LoVo (cell line): ENCODE data around the gene GMNN.

Source experiments
- DNase-seq: peaks from one replicate; pipeline ENCODE4 v3.0.0-alpha.2; 2016; ENCODE audit warnings: low spot score

Gene GMNN

GRCh38 chr6:24807584-24807983, 32.8 kb downstream of the GMNN start:
- DNase-seq, result no peak

DNA sequence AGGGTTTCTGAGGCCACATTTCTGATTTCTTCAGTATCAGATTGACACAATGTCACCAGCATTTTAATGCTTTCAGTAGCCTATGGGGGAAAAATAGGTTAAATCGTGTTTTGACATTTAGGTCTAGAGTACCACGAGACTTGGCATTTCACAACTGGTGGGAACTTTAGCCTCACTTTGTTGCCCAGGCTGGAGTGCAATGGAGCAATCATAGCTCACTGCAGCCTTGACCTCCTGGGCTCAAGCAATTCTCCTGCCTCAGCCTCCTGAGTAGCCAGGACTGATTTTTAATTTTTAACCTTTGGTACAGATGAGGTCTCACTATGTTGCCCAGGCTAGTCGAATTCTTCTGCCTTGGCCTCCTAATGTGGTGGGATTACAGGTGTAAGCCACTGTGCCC, 35.0 kb downstream of the GMNN start:
- DNase-seq, result no peak

DNA sequence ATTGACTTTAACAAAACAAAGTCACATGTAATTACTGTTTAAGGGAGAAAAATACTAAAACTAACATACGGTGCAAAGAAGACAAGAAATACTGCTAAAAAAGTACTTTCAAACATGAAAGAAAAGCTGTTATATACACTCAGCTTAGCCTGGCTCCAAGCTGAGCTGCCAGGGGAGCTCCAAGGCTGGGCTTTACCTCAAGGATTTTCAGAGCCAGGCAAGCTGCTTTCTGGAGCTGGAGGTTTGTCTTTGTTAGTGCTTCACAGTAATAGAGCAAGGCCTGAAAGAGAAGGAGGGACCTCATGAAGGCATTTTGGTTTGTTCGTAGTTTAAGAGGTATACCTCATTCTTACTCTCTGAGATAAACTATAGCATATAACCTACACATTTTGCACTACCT, 43.6 kb downstream of the GMNN start:
- DNase-seq, result no peak

- DNase-seq, result no peak
These were observed 47.2 kb downstream of the GMNN start for GRCh38 chr6:24821860-24822444.

DNA sequence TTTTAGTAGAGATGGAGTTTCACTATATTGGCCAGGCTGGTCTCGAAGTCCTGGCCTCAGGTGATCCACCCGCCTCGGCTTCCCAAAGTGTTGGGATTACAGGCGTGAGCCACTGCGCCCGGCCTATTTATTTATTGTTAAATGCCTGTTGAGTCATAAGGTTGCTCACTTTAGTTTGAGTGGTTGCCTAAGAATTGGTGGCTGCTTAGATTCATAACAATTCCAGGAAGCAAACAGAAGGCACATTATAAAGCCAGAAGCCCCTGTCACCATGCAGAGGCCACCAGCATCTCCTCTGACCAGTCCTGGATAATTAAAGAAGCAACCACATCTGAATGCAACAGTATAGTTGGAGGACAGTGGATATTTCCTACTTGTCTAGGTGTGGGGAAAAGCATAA, 48.0 kb downstream of the GMNN start:
- no peak for DNase-seq

DNA sequence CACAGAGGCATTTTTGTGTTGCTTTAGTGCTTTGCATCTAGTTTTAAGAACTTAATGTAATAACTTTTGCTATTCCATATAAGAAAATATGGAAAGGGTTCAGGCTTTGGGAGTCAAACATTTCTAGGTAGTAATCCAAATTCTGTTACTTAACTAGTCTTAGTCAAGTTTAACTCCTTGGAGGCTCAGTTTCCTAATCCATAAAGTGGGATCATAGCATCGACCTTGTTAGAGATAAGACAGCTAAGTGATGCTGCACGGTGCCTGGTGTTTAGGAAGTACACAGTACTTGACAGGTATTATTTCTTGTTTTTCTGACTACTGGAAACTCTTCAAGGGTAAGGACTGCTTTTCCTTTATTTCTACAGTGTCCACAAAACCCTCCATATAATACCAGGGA, 48.4 kb downstream of the GMNN start:
- no peak for DNase-seq

- DNase-seq, result no peak
These were observed 49.6 kb downstream of the GMNN start for GRCh38 chr6:24824142-24824938.

DNA sequence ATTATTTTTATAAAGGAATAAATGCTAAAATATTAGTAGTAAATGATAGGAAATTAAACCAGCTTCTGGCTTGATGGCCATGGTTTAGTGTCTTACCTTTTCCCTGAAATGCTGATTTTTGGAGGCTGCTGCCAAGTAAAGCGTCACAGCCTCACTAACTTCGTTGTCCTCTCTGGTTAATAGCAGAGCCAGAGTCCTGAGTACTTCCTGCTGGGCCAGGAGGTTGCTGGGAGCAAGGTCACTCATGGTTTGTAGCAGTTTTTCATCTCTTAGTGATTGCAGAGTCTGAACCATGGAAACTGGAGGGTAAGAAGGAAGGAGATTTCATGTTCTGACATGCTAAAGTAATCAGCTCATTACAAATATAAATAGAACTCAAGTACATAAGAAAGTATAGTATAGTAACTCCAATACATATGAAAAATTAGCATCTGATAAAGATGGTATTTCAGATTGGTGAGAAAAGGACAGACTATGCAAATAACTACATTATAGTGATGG, 50.4 kb downstream of the GMNN start:
- DNase-seq, result no peak

- peak; percentile 66 for DNase-seq
These were observed 52.4 kb downstream of the GMNN start for GRCh38 chr6:24827162-24827561.

- DNase-seq, result no peak
These were observed 53.2 kb downstream of the GMNN start for GRCh38 chr6:24827970-24828369.

DNA sequence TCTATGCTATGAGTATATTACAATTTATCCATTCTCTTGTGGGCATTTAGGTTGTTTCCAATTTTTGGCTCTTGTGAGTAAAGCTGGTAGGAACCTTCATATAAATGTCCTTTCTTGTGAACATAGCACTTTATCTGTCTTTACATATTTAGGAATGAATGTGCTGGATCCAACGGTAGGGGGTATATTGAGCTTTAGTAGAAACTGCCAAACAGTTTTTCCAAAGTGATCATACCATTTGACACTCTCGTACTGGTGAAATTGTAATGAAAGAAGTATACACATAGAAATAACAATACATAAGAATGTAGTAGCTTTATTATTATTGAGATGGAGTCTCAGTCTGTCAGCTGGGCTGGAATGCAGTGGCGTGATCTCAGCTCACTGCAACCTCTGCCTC, 54.9 kb downstream of the GMNN start:
- no peak for DNase-seq

DNA sequence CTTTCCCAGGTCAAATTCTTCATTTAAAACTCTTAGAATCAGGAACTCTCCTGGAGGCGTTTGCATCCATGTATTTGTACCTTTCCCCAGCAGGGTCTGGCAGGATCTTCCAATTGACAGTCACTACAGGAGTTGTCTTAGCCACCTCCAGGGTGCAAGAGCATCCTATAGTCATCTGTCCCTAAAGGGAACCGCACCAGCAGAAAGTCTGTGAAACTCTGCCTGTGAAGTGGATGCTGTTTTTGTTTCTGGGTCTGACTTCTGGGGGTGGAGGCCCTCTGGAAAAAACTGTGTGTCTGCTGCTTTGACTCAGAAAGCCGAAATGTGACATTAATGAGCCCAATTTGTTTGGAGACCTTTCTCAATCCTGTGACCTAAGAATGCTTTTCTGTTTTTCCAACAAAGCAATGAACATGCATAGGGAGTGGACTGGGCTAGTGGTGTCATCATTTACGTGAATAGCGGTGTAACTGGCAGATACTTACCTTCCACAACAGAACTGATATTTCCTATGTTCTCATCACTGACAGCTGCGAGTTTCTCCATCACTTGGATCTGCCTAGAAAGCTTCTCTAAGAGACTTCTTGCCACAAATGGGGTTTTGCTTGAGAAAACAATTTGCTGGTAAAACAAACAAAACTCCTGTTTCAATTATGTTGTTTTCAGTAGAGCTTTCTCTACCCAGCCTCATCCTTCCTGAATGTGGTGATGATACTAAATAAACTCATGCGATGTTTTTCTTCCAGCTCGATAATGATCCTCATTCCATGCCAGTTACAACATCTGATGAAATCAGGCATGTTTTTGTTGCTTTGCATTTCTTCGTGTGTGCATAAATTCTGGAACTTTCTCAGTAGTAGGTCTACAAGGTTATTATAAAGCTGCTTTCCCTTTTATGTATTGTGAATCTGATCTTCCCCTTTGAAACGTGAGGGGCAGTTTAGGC, 57.3 kb downstream of the GMNN start:
- no peak for DNase-seq

- DNase-seq, result no peak
These were observed 58.1 kb downstream of the GMNN start for GRCh38 chr6:24832794-24833193.

DNA sequence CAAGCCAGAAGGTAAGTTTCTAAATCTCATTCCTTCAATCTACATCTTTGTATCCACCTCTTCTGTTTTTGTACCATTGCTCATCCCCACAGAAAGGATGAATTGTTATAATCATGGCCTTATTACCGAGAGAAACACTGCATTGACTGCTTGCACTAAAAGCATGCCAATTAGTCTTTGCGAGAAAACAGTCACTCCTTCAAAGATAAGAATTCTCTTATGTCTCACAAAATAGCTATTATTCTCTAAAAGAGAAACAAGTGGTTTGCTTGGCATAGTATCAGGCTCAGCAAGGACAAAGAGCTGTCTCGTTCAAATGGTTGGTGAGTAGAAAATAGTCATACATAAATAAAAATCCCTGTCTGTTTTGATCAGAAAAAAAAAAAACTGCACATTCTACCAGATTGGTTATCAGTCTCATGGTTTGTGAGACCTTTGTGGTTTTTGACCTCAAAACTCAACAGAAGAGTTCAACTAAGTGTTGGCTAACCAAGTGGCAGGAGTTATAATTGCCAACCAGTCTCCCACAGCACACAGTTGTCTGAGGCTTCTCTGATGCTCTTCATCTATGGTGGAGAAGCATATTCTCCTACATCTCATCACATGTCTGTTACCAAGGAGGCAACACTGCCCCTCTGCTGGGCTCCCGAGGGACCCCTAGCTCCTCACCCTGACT, 59.1 kb downstream of the GMNN start:
- no peak for DNase-seq
